GM12872 (cell line): ENCODE measurements around the gene RDM1.

Experiments
- CTCF ChIP-seq: IDR thresholded peaks from 3 replicates; pipeline ENCODE4 v1.5.1; 2011; ENCODE audit warnings: low read depth, mild to moderate bottlenecking, low read length, moderate library complexity; ENCODE audit not compliant: insufficient read depth

Gene RDM1

DNA sequence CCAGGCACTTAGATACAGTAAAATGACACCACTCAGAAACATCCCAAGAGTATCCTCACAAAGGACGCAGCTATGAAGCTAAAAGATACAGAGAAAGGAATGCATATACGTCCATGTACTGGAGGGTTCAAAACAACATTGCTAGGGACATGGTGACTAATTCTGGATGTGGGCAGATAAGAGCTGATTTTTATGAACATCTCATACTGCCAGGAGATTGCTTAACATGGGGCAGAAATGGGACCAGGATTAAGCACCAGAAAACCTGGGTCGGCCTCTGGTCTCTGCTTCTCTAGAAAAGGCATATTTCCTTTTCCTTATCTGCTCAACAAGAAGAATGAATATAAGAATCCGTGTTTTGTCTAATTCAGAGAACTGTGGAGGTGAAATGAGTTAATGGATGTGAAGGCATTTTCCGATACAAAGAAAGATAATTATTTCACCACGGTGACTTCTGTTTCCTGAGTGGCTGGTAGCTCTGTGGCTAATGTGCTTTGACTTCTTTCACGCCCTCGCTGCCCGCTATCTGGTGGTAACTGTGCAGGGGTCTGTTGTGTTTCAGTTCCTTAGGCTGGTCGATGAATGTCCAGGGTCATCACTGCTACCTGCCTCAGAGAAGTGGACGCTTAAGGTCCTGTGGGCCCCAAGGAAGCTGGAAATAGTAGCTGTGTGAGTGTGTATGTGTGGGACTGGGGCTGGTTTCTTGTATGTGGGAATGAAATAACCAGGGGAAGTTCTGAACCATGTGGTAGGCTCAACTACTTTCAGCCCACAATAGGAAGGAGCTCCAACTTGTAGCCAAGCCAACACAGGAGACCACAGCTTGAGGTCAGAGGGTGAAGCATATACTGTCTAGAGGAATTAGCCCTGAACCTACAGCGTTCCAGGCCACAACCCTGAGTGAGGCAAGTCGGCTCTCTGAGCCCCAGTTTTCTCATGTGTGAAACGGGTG, 34.7 kb downstream of the RDM1 start:
- no peak for TF ChIP-seq CTCF

DNA sequence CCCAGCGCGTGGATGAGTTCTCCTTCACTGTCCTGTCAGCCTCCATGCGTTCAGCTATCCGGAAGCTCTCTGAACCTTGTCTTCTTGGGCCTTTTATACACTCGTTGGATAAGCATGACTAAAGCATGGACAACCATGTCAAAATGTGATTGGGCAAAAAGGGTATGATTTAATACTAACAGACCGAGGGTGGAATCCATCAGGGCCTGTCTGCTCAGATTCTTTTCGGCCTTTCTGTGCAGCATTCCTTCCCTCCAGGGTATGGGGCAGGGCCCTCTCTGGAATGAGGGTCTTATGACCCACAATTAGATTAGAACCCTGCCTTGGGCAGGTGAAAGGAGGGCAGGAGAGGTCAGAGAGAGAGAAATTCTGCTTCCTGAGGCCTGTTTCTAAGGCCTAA, 36.4 kb downstream of the RDM1 start:
- no peak for TF ChIP-seq CTCF

GRCh38 chr17:35893751-35894150, 36.8 kb downstream of the RDM1 start:
- TF ChIP-seq CTCF, result no peak

GRCh38 chr17:35892091-35893035, 38.2 kb downstream of the RDM1 start:
- TF ChIP-seq CTCF, result no peak

- no peak for TF ChIP-seq CTCF
Measured at GRCh38 chr17:35891269-35891668, 39.3 kb downstream of the RDM1 start.

DNA sequence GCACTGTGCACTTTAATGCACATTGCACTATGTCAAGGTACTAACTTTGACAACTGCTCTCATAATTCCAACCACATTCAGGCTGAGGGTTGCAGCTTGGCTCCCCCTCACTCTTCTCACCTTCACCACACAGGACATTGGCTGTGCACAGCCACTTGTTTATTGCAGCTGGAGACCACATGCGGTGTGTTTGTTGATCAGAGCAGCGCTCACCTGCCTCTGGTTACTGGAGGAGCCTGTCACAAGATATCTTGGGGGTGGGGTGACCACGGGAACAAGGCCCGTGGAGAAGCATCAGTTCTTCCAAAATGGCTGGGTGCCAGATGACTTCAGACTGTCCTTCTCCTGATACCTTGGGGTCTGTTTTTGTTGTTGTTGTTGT, 39.8 kb downstream of the RDM1 start:
- TF ChIP-seq CTCF, result no peak
